ENCODE data around the gene ATOSA.
A peak's percentile ranks its signal among the peaks of the same experiment; 100 is the strongest.

The ATOSA gene

GRCh38 chr15:52679232-52680040, at the start of gene ATOSA:
Gene ATOSA, minus strand, starts transcription at chr15:52679388. Its CDS starts 1,367 bp downstream, at chr15:52678021.
- H3K9me3 ChIP-seq (ENCODE audit: control insufficient read depth in 5 of 5, low read length in 5 of 5), result no peaks in the 10 kb centered on the region
- H3K36me3 ChIP-seq (ENCODE audit: control insufficient read depth in 5 of 5, insufficient read depth in 5 of 5, low read length in 5 of 5), result peaks cover 0 to 10% (median 4%) of the 10 kb centered on the region in 5 donors
- no peaks in the 10 kb centered on the region for H3K27me3 ChIP-seq (ENCODE audit: control insufficient read depth in 5 of 5, insufficient read depth in 4 of 5, low read length in 5 of 5)
- H3K27ac ChIP-seq (ENCODE audit: low read depth, low read length), result peak within 1 kb of the TSS; percentile 99
- H3K9ac ChIP-seq (ENCODE audit: low read length in 5 of 5), result peak within 1 kb of the TSS; percentile 75 to 94 (median 90)
- H3K4me1 ChIP-seq (ENCODE audit: control insufficient read depth in 5 of 5, insufficient read depth in 5 of 5, low read length in 5 of 5), result peaks cover 2 to 37% (median 35%) of the 10 kb centered on the region in 5 donors
- H3K4me3 ChIP-seq (ENCODE audit: low read depth in 1 of 5, low read length in 5 of 5), result peak within 1 kb of the TSS; percentile 81 to 93 (median 91)

GRCh38 chr15:52728899-52729298, 49.7 kb upstream of the ATOSA start:
- Histone ChIP-seq H3K9me3 (ENCODE audit: control insufficient read depth in 5 of 5, low read length in 5 of 5) (no peaks in the 10 kb centered on the region), H3K9ac (ENCODE audit: low read length in 5 of 5) (no peak overlapping the region), H3K4me3 (ENCODE audit: low read depth in 1 of 5, low read length in 5 of 5) (no peak overlapping the region), H3K27me3 (ENCODE audit: control insufficient read depth in 5 of 5, insufficient read depth in 4 of 5, low read length in 5 of 5) (no peaks in the 10 kb centered on the region), H3K4me1 (ENCODE audit: control insufficient read depth in 5 of 5, insufficient read depth in 5 of 5, low read length in 5 of 5) (peaks cover 6 to 37% (median 29%) of the 10 kb centered on the region in 5 donors), H3K36me3 (ENCODE audit: control insufficient read depth in 5 of 5, insufficient read depth in 5 of 5, low read length in 5 of 5) (no peaks in the 10 kb centered on the region), H3K27ac (ENCODE audit: low read depth, low read length) (no peak overlapping the region)

- no peak overlapping the region for H3K9ac ChIP-seq (ENCODE audit: low read length in 5 of 5)
- no peak overlapping the region for H3K27ac ChIP-seq (ENCODE audit: low read depth, low read length)
- peaks cover 0 to 27% (median 18%) of the 10 kb centered on the region in 5 donors for H3K4me1 ChIP-seq (ENCODE audit: control insufficient read depth in 5 of 5, insufficient read depth in 5 of 5, low read length in 5 of 5)
- H3K27me3 ChIP-seq (ENCODE audit: control insufficient read depth in 5 of 5, insufficient read depth in 4 of 5, low read length in 5 of 5), result no peaks in the 10 kb centered on the region
- no peak overlapping the region for H3K4me3 ChIP-seq (ENCODE audit: low read depth in 1 of 5, low read length in 5 of 5)
- no peaks in the 10 kb centered on the region for H3K9me3 ChIP-seq (ENCODE audit: control insufficient read depth in 5 of 5, low read length in 5 of 5)
- H3K36me3 ChIP-seq (ENCODE audit: control insufficient read depth in 5 of 5, insufficient read depth in 5 of 5, low read length in 5 of 5), result no peaks in the 10 kb centered on the region
These were observed 48.6 kb upstream of the ATOSA start for GRCh38 chr15:52727815-52728214.

GRCh38 chr15:52726195-52726594, 47.0 kb upstream of the ATOSA start:
- Histone ChIP-seq H3K9me3 (ENCODE audit: control insufficient read depth in 5 of 5, low read length in 5 of 5) (no peaks in the 10 kb centered on the region), H3K4me3 (ENCODE audit: low read depth in 1 of 5, low read length in 5 of 5) (no peak overlapping the region), H3K27me3 (ENCODE audit: control insufficient read depth in 5 of 5, insufficient read depth in 4 of 5, low read length in 5 of 5) (no peaks in the 10 kb centered on the region), H3K4me1 (ENCODE audit: control insufficient read depth in 5 of 5, insufficient read depth in 5 of 5, low read length in 5 of 5) (peaks cover 0 to 16% (median 7%) of the 10 kb centered on the region in 5 donors), H3K9ac (ENCODE audit: low read length in 5 of 5) (no peak overlapping the region), H3K27ac (ENCODE audit: low read depth, low read length) (no peak overlapping the region), H3K36me3 (ENCODE audit: control insufficient read depth in 5 of 5, insufficient read depth in 5 of 5, low read length in 5 of 5) (no peaks in the 10 kb centered on the region)

GRCh38 chr15:52718551-52718950, 39.4 kb upstream of the ATOSA start:
- Histone ChIP-seq H3K9ac (ENCODE audit: low read length in 5 of 5) (peak overlapping the region in 1 of 5 donors; percentile 17), H3K4me3 (ENCODE audit: low read depth in 1 of 5, low read length in 5 of 5) (no peak overlapping the region), H3K27ac (ENCODE audit: low read depth, low read length) (no peak overlapping the region), H3K36me3 (ENCODE audit: control insufficient read depth in 5 of 5, insufficient read depth in 5 of 5, low read length in 5 of 5) (no peaks in the 10 kb centered on the region), H3K27me3 (ENCODE audit: control insufficient read depth in 5 of 5, insufficient read depth in 4 of 5, low read length in 5 of 5) (no peaks in the 10 kb centered on the region), H3K9me3 (ENCODE audit: control insufficient read depth in 5 of 5, low read length in 5 of 5) (no peaks in the 10 kb centered on the region), H3K4me1 (ENCODE audit: control insufficient read depth in 5 of 5, insufficient read depth in 5 of 5, low read length in 5 of 5) (peaks cover 0 to 10% (median 10%) of the 10 kb centered on the region in 5 donors)

GRCh38 chr15:52717924-52718323, 38.7 kb upstream of the ATOSA start:
- H3K27me3 ChIP-seq (ENCODE audit: control insufficient read depth in 5 of 5, insufficient read depth in 4 of 5, low read length in 5 of 5), result no peaks in the 10 kb centered on the region
- H3K4me3 ChIP-seq (ENCODE audit: low read depth in 1 of 5, low read length in 5 of 5), result no peak overlapping the region
- no peaks in the 10 kb centered on the region for H3K9me3 ChIP-seq (ENCODE audit: control insufficient read depth in 5 of 5, low read length in 5 of 5)
- peaks cover 0 to 10% (median 10%) of the 10 kb centered on the region in 5 donors for H3K4me1 ChIP-seq (ENCODE audit: control insufficient read depth in 5 of 5, insufficient read depth in 5 of 5, low read length in 5 of 5)
- no peaks in the 10 kb centered on the region for H3K36me3 ChIP-seq (ENCODE audit: control insufficient read depth in 5 of 5, insufficient read depth in 5 of 5, low read length in 5 of 5)
- peak overlapping the region; percentile 46 for H3K27ac ChIP-seq (ENCODE audit: low read depth, low read length)
- no peak overlapping the region for H3K9ac ChIP-seq (ENCODE audit: low read length in 5 of 5)

GRCh38 chr15:52717481-52717880, 38.3 kb upstream of the ATOSA start:
- Histone ChIP-seq H3K4me1 (ENCODE audit: control insufficient read depth in 5 of 5, insufficient read depth in 5 of 5, low read length in 5 of 5) (peaks cover 0 to 10% (median 10%) of the 10 kb centered on the region in 5 donors), H3K27ac (ENCODE audit: low read depth, low read length) (peak overlapping the region; percentile 46), H3K27me3 (ENCODE audit: control insufficient read depth in 5 of 5, insufficient read depth in 4 of 5, low read length in 5 of 5) (no peaks in the 10 kb centered on the region), H3K9ac (ENCODE audit: low read length in 5 of 5) (no peak overlapping the region), H3K36me3 (ENCODE audit: control insufficient read depth in 5 of 5, insufficient read depth in 5 of 5, low read length in 5 of 5) (no peaks in the 10 kb centered on the region), H3K9me3 (ENCODE audit: control insufficient read depth in 5 of 5, low read length in 5 of 5) (no peaks in the 10 kb centered on the region), H3K4me3 (ENCODE audit: low read depth in 1 of 5, low read length in 5 of 5) (no peak overlapping the region)

- Histone ChIP-seq H3K27ac (ENCODE audit: low read depth, low read length) (no peak overlapping the region), H3K4me3 (ENCODE audit: low read depth in 1 of 5, low read length in 5 of 5) (no peak overlapping the region), H3K9me3 (ENCODE audit: control insufficient read depth in 5 of 5, low read length in 5 of 5) (no peaks in the 10 kb centered on the region), H3K9ac (ENCODE audit: low read length in 5 of 5) (no peak overlapping the region), H3K27me3 (ENCODE audit: control insufficient read depth in 5 of 5, insufficient read depth in 4 of 5, low read length in 5 of 5) (no peaks in the 10 kb centered on the region), H3K36me3 (ENCODE audit: control insufficient read depth in 5 of 5, insufficient read depth in 5 of 5, low read length in 5 of 5) (no peaks in the 10 kb centered on the region), H3K4me1 (ENCODE audit: control insufficient read depth in 5 of 5, insufficient read depth in 5 of 5, low read length in 5 of 5) (peaks cover 0 to 10% (median 10%) of the 10 kb centered on the region in 5 donors)
These were observed 37.3 kb upstream of the ATOSA start for GRCh38 chr15:52716536-52716935.

- no peak overlapping the region for H3K4me3 ChIP-seq (ENCODE audit: low read depth in 1 of 5, low read length in 5 of 5)
These were observed 36.2 kb upstream of the ATOSA start for GRCh38 chr15:52715411-52715810.

GRCh38 chr15:52714968-52715367, 35.8 kb upstream of the ATOSA start:
- H3K4me3 ChIP-seq (ENCODE audit: low read depth in 1 of 5, low read length in 5 of 5), result no peak overlapping the region
- H3K9ac ChIP-seq (ENCODE audit: low read length in 5 of 5), result no peak overlapping the region
- H3K9me3 ChIP-seq (ENCODE audit: control insufficient read depth in 5 of 5, low read length in 5 of 5), result no peaks in the 10 kb centered on the region
- H3K4me1 ChIP-seq (ENCODE audit: control insufficient read depth in 5 of 5, insufficient read depth in 5 of 5, low read length in 5 of 5), result peaks cover 0 to 13% (median 10%) of the 10 kb centered on the region in 5 donors
- no peaks in the 10 kb centered on the region for H3K36me3 ChIP-seq (ENCODE audit: control insufficient read depth in 5 of 5, insufficient read depth in 5 of 5, low read length in 5 of 5)
- H3K27me3 ChIP-seq (ENCODE audit: control insufficient read depth in 5 of 5, insufficient read depth in 4 of 5, low read length in 5 of 5), result no peaks in the 10 kb centered on the region
- H3K27ac ChIP-seq (ENCODE audit: low read depth, low read length), result no peak overlapping the region

More at GRCh38 chr15:52715411-52715810, 36.2 kb upstream of the ATOSA start:
- no peak overlapping the region for H3K9ac ChIP-seq (ENCODE audit: low read length in 5 of 5)
- H3K9me3 ChIP-seq (ENCODE audit: control insufficient read depth in 5 of 5, low read length in 5 of 5), result no peaks in the 10 kb centered on the region
- H3K4me1 ChIP-seq (ENCODE audit: control insufficient read depth in 5 of 5, insufficient read depth in 5 of 5, low read length in 5 of 5), result peaks cover 0 to 10% (median 10%) of the 10 kb centered on the region in 5 donors
- no peaks in the 10 kb centered on the region for H3K36me3 ChIP-seq (ENCODE audit: control insufficient read depth in 5 of 5, insufficient read depth in 5 of 5, low read length in 5 of 5)
- no peaks in the 10 kb centered on the region for H3K27me3 ChIP-seq (ENCODE audit: control insufficient read depth in 5 of 5, insufficient read depth in 4 of 5, low read length in 5 of 5)
- H3K27ac ChIP-seq (ENCODE audit: low read depth, low read length), result no peak overlapping the region
